ENCODE results near the gene SLC7A4.
"Not testable (repeated sequence)": the region's sequence is repeated elsewhere in the genome, so short reads cannot be mapped to it uniquely, and the experiment has no call there.

SLC7A4 gene

DNA sequence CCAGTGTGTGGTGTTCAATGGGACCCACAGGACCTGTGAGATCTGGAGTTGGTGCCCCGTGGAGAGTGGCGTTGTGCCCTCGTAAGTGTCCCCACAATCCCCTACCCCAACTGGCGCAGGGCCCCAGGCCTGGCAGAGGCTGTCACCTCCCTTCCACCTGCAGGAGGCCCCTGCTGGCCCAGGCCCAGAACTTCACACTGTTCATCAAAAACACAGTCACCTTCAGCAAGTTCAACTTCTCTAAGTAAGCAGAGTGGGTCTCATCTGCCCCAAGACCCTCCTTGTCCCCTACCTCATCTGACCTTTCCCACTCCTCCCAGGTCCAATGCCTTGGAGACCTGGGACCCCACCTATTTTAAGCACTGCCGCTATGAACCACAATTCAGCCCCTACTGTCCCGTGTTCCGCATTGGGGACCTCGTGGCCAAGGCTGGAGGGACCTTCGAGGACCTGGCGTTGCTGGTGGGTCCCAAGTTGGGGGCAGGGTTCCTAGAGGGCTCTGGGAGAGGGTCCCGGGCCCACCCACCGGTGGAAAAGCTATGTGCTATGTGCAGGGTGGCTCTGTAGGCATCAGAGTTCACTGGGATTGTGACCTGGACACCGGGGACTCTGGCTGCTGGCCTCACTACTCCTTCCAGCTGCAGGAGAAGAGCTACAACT is 9.3 kb downstream of the SLC7A4 start:
- no peak for DNase-seq (ENCODE audit: low read depth in 1 of 2, low spot score in 1 of 2)

DNA sequence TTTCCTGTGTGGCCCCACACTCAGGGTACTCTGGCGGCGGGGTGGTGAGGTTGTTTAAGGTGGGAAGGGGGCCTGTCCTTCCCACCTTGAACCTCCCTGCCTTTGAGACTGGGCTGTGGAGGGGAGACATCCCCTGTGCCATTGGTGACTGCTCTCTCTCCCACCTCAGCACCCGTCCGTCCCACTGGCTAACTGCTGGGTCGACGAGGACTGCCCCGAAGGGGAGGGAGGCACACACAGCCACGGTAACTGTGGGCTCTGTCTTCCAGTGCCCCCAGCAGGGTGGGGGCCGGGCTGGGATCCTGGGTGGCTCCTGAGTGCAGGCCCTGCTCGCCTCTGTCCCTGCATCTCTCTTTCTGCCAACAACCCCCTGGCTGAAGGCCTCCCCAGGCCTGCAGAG is 9.9 kb downstream of the SLC7A4 start:
- no peak for DNase-seq (ENCODE audit: low read depth in 1 of 2, low spot score in 1 of 2)

DNA sequence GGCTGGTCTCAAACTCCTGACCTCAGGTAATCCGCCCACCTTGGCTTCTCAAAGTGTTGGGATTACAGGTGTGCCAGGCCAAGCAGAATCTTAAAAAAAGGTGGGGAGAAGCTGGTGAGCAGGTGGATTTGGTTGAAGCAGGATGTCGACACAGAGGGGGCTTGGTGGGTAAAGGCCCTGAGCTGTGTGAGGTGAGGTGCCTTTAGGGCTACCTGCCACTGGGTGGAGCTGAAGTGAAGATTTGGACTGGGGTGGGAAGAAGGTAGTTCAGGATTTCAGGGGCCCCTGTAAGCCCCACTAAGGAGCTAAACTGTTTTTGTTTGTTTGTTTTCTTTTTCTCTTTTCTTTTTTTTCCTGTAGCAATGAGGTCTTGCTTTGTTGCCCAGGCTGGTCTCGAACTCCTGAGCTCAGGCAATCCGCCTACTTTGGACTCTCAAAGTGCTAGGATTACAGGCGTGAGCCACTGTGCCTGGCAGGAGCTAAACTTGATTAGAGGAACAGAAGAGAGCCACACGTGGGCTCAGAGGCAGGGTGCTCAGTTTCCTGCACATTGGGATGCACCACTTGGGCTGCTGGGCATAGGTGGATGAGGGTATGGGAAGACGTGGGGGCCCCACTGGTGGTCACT is 11.4 kb downstream of the SLC7A4 start:
- no peak for DNase-seq (ENCODE audit: low read depth in 1 of 2, low spot score in 1 of 2)

DNA sequence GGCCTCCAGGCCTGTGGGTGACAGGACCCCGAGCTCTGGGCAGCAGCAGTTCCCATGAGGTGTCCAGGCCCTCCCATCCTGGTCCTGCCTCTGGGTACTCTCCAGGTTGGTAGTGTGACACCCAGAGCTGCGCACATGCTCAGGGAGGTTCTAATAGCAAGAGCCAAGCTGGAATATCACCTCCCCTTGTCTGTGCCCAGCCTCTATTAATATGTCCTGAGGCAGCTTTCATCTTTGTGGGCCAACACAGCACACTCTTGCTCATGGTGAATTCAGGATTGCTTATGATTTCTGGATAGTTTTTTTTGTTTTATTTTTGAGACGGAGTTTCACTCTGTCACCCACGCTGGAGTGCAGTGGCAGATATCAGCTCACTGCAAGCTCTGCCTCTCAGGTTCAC is 14.0 kb downstream of the SLC7A4 start:
- DNase-seq (ENCODE audit: low read depth in 1 of 2, low spot score in 1 of 2), result no peak

DNA sequence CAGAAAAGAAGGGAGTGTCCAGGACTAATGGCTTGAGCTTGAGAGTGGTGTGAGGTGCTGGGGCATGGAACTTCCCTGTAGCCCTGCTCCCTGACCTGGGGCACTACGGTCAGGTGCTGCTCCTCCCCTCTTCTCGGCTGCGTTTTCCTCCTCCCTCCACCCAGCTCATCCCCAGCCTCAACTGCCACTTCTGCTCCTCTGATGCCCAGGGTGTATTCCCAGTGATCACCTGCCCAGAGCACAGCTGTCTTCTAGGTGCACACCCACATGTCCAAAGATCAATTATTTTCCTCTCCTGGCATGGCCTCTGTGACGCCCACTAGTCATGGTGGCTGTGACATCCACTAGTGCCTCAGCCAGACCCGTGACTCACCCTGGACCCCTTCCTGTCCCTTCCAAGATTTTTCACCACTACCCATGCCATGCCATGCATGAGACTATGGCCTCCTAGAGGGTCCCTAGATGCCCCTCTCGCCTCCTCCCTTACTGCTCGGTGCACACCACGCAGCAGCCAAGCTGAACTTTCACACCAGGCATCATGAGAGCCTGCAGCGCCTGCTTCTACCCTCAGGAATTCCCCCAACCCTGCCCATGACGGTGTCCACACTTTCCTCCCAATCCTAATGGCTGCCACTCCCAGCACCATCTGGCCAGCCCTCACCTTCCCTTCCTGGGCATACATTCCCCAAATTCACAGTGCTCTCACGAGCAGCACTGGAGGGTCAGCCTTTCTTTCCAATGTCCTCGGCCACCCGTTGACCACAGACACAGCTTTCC is 15.5 kb downstream of the SLC7A4 start:
- DNase-seq (ENCODE audit: low read depth in 1 of 2, low spot score in 1 of 2), result no peak

DNA sequence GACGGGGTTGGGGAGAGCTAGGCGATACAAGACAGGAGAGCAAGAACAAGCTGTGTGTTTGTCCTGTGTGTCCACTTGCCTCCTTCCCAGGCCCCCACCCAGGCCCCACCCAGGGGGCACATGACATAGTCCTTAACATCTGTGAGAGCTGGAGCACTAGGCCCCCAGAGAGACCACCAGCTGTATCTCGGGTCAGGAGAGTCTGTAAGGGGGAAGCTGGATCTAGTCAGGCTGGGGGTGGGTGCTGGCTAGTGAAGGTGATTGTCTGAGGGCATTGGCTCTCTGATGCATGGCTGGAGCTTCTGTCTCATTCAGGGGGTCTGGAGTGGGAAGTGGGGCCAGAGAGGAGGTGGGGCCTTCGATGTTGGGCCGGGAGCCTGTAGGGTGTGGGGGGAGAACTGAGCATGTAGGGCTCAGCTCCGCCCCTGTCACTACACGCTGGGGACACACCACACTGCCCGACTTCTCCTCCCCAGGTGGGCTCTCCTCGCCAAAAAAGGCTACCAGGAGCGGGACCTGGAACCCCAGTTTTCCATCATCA is 16.8 kb downstream of the SLC7A4 start:
- DNase-seq (ENCODE audit: low read depth in 1 of 2, low spot score in 1 of 2), result no peak

DNA sequence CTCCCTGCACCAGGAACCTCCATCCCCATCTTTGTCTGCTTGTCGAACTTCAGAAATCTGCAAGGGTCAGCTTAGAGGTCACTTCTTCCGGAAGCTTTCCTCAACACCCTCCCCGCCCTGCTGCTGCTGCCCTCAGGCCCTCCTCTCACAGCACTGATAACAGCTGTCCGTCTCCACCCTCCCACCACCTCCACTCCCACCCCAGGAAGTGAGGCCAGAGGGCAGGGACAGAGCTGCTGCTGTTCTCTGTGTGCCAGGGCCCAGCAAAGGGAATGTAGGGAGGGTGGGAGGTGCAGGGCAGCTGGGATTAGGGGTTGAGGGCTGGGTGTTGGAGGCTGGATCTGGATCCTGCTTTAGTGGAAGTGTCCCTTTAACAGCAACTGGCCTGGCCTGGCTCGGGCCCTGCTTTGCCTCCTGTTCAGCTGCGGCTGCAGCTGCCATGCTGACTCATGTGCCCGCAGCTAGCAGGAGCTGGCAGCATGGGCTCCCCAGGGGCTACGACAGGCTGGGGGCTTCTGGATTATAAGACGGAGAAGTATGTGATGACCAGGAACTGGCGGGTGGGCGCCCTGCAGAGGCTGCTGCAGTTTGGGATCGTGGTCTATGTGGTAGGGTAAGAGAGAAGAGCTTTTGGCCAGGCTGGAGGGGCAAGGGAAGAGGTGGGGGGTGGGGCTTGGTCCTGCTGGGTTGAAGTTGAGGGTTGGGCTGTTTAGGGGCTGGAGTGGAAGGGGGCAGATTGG is 17.5 kb downstream of the SLC7A4 start, which contains the start of gene P2RX6:
TSS of gene P2RX6 (plus strand) at position 440 of the 740 bp plus-strand sequence. CDS start at position 450, 10 bp downstream.
- DNase-seq (ENCODE audit: low read depth in 1 of 2, low spot score in 1 of 2), result no peak

DNA sequence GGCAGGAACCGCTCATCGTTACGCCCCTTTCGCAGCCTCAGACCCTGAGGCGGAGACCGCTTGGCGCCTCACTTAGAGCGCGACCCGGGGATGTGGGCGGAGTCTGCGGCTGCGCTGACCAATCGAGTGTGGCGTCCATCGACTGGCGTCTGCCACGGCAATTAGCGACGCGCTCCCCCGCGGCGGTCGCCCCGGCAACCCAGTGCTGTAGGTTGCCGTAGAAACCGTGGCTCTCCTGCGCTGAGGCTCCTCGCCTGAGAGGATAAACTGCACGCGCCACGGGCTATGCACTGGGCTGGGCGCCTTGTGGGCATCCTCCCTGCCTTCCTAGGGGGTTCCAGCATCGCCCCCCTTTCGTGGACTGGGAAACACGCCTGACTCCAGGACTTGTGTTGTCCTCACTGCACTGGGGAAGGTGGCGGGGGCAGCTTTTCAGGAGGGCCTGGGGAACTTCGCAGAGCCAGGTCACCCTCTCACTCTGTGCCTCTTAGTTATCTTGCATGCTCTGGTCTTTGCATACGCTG is 18.1 kb downstream of the SLC7A4 start:
- peak; percentile 70 to 76 for DNase-seq (ENCODE audit: low read depth in 1 of 2, low spot score in 1 of 2)

DNA sequence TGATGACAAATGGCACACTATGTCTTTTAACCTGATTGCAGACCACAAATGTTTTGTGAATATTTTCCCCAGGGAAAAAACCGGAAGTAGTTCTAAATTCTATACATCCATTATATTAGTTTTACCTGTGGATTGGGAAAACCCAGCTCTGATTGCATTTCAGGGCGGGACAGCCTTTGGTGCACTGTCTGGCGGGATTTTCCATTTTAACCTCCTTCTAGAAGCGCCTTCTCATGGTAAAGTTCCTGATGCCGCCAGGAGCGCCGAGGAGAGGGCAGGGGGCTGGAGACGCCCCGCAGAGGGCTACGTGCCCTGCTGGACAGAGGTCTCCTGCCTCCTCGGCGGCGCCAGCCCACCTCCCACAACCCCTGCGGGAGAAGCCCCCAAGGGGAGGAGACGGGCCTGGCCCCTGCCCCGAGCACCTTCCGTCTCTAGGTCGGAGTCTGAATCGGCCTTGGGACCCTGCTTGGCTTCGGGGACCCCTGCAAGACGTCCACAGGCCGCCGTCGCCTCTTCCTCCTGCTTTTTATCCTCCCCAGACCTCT is 18.6 kb downstream of the SLC7A4 start:
- DNase-seq (ENCODE audit: low read depth in 1 of 2, low spot score in 1 of 2), result no peak

DNA sequence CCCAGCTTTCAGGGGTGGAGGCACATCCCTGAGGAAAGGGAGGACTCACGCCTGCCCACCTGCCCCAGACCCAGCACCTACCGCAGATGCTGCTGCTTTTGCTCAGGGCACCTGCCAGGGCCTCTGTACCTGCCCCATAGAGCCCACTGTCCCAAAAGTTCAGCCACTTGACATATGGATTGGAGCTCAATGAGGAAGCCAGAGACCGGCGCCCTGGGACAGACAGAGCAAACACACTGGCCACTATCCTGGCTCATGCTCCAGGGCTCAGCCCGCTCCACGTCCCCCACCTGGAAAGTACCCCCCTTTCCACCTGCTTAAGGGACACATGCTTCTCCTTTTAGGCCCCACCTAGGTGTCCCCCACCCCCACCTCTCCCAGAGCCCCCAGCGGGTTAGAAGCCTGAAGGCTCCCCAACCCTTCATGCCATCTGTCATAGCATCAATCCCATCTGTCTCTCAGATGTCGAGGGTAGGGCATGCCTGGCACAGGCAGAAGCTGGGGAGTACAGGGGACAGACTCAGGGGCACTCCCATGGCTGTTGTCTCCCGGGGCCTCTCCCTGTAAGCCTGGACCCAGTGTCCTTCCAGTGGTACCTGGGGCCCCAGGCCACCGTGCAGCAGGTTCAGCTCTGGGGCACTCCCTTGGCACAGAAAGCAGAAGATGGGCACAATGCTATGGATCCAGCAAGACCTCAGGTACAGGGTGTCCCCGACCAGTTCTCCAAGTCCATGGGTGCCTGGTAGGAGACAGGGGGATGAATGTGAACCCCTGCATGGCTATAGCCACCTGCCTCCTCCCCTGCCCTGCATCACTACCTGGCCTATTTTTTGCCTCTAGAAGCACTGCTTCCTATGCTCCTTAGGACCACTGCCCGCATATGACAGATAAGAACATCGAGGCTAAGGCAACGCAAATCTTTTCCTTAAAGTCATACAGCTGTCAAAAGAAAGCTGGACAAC is 19.6 kb downstream of the SLC7A4 start:
- no peak for DNase-seq (ENCODE audit: low read depth in 1 of 2, low spot score in 1 of 2)

DNA sequence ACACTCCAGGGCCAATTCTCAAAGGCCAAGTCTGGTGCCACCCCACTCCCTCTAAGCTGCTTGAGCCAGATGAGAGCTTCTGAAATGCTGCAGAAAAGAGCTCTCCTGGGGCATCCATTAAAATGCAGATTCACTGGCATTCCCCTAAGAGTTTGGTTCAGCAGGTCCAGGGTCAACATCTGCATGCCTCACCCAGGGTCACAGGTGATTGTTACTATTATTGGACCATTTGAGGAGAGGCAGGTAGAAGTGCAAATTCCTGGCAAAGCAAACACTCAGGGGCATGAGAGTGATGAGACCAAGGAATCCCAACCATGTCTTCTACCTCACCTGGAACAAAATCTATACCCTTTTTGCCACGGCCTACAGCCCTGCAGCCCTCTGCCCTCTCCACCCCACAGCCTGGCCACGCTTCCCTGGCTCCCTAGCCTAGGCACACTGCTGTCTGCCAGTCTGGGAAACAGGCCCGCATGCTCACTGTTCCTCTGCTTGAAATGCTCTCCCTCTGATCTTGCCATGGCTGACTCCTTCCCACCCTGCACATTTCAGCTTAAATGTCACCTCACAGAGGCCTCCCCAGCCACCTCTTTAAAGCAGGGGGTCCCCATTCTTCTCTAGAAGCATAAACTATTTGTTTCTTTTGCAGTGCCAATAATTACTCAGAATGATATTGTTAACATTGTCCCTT is 21.8 kb downstream of the SLC7A4 start:
- DNase-seq (ENCODE audit: low read depth in 1 of 2, low spot score in 1 of 2), result no peak

DNA sequence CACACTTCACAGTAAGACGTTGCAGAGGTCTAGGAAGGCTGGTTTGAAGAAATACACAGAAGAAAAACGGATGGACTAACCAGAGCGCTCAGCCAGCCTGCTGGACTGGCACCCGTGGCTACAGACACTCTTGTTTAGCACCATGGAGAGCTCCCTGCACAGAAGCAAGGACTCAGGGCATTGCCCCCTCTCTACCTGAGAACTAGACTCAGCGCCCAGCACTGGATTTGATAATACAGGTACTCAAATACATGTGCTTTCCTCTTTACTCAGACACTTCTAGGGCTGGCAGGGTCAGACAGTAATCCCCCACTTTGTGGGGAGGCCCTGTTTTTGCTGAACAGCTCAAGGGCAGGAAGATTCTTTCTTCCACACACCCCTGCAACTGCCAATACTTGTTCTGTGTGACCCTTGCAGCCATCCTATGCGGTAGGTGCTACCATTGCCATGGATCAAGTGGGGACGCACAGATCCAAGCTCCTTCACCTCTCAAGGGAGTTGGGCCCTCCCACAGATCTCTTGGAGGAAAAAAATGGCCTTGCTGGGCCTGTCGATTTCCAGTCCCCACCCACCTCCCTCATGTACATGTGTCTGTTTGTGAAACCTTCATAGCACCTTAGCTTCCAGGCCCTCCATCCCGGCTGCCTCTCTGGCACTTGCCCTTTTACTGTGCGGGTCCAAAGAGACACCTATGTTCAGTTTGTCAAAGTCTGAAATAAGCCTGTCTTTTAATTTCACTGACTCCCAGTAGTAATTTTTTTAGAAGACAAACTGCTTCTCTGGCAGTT is 22.5 kb downstream of the SLC7A4 start:
- DNase-seq (ENCODE audit: low read depth in 1 of 2, low spot score in 1 of 2), result no peak

DNA sequence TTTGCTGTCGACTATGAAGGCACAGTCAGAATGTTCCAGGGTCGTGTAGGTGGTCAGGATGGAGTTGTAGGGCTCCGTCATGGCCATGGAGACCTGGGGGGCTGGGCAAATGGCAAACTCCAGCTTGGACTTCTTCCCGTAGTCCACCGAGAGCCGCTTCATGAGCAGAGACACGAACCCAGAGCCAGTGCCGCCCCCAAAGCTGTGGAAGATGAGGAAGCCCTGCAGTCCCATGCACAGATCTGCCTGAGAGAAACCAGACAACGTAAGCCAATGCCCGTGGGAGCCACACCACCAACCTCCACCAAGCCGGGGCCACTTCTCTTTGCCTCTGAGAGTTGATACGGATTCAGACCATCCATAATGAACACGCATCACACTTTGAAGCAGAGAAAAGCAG is 23.2 kb downstream of the SLC7A4 start:
- not testable (repeated sequence) for DNase-seq (ENCODE audit: low read depth in 1 of 2, low spot score in 1 of 2)

DNA sequence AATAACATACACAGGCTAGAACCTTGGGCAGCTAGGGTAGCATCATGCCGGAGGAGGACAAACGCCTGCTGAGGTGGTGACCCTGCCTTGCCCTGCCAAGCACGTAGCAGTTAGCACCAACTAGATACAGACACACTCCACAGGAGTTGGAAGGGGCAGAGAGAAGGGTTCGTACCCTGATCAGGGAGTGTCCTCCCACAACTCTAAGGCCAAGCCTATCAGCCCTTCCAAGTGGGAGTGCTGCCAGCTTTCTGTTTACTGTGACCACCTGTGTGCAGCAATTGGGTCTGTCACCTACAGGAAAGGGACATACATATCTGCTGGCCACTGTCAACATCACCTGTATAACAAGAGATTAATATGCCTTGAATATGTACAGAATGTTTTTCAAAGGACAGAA is 28.6 kb downstream of the SLC7A4 start:
- no peak for DNase-seq (ENCODE audit: low read depth in 1 of 2, low spot score in 1 of 2)

DNA sequence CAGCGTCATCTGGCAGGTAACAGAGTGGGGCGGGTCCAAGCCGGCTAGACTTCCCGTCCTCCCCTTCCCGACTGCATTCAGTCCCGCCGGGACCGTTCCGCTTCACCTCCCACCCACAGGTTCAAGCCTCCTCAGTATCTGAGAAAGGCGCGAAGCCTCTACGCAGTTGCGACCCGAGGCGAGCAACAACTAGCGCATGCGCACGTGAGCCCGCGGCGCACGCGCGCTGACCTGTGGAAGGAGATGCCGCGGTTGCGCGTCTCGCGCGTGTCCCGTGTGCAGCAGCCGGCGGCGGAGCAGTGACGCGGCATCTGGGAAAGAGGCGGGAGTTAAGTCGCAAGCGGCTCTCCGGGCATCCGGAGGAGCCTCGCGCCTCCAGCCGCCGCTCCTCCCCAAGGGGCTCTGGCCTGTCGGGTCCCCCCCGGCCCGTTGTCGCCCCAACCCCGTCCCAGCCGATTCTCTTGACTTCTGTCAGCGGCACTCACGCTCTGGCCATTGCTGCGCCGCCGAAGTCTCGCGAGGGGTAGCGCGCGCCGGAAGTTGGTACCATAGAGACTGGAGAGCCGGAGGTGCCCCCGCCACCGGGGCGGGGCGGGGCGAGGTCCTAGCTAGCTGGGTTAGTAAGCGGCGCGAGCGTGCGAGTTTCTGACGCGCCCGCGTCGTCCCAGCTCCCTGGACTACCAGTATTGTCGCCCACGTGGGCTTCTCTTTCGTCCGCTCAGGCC is 30.6 kb downstream of the SLC7A4 start, which contains the start of gene THAP7:
TSS of gene THAP7 (minus strand) at position 518 of the 725 bp plus-strand sequence. CDS start at position 311, 207 bp downstream.
- peak; percentile 94 to 96 for DNase-seq (ENCODE audit: low read depth in 1 of 2, low spot score in 1 of 2)

DNA sequence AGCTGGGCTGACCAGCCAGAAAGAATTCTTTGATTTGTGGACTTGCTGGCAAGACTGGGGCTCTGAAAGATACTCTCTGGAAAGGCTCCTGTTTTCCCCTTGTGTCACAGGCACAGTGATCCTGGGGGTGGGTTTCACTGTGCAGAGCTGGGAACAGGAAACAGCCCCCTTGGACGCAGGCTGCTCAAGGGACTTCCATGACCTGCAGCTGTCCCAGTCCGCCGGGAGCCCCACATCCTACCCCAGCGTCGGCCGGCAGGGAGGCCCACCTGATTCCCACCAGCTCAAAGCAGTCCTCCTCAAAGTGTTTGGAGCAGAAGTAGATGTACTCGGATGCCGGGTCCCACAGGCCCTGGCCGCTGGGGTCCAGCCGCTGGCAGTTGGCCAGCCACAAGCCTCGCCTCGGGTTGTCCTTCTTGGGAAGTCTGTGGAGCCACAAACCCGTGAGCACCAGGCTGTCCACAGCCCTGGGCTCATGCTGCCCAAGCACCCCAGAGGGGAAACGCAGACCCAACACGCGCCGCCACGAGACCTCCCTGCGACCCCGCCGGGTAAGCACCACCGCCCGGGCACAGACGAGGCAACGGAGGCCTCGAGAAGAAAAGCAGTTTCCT is 31.3 kb downstream of the SLC7A4 start:
- DNase-seq (ENCODE audit: low read depth in 1 of 2, low spot score in 1 of 2), result no peak

All from activated T-helper 1 cell treated with anti-CD3 and anti-CD28 coated beads, Interleukin-2, amount 50 U/mL, for 16 hours (primary cell).